CD4-positive, alpha-beta T cell treated with Interleukin-21 for 1 hour (primary cell): ENCODE measurements around the gene STX2.
"Not testable (repeated sequence)": the region's sequence is repeated elsewhere in the genome, so short reads cannot be mapped to it uniquely, and the experiment has no call there.

Experiments used
- DNase-seq: peaks from one replicate; pipeline ENCODE4 v3.0.0-alpha.2; 2020

STX2 gene

GRCh38 chr12:130795906-130796305 is 43.1 kb downstream of the STX2 start:
- no peak for DNase-seq

GRCh38 chr12:130793554-130793849 is 45.5 kb downstream of the STX2 start:
- no peak for DNase-seq

- no peak for DNase-seq
Measured at GRCh38 chr12:130792821-130793553, 46.1 kb downstream of the STX2 start.

GRCh38 chr12:130791629-130792028 is 47.4 kb downstream of the STX2 start:
- no peak for DNase-seq

- no peak for DNase-seq
Measured at GRCh38 chr12:130788515-130788914, 50.5 kb downstream of the STX2 start.

GRCh38 chr12:130787445-130788410 is 51.3 kb downstream of the STX2 start:
- DNase-seq, result no peak

GRCh38 chr12:130787041-130787440 is 52.0 kb downstream of the STX2 start:
- no peak for DNase-seq

- no peak for DNase-seq
Measured at GRCh38 chr12:130783110-130783715, 55.8 kb downstream of the STX2 start.

GRCh38 chr12:130782245-130782644 is 56.8 kb downstream of the STX2 start:
- not testable (repeated sequence) for DNase-seq

GRCh38 chr12:130780880-130781575 is 58.0 kb downstream of the STX2 start:
- DNase-seq, result no peak

- DNase-seq, result no peak
Measured at GRCh38 chr12:130780325-130780724, 58.7 kb downstream of the STX2 start.

GRCh38 chr12:130778776-130779175 is 60.3 kb downstream of the STX2 start:
- DNase-seq, result no peak

- no peak for DNase-seq
Measured at GRCh38 chr12:130776857-130777339, 62.2 kb downstream of the STX2 start.

GRCh38 chr12:130775953-130776856 is 62.8 kb downstream of the STX2 start:
- no peak for DNase-seq

- DNase-seq, result no peak
Measured at GRCh38 chr12:130770413-130771028, 68.5 kb downstream of the STX2 start.

GRCh38 chr12:130768120-130768519 is 70.9 kb downstream of the STX2 start:
- no peak for DNase-seq

- no peak for DNase-seq
Measured at GRCh38 chr12:130766470-130766869, 72.6 kb downstream of the STX2 start.

- DNase-seq, result no peak
Measured at GRCh38 chr12:130765186-130765659, 73.8 kb downstream of the STX2 start.

- DNase-seq, result peak; percentile 5
Measured at GRCh38 chr12:130764475-130765185, 74.4 kb downstream of the STX2 start.

- DNase-seq, result no peak
Measured at GRCh38 chr12:130764073-130764472, 75.0 kb downstream of the STX2 start.

GRCh38 chr12:130762319-130762675 is 76.8 kb downstream of the STX2 start:
- DNase-seq, result no peak
